GM23338 (cell line): ENCODE data around the gene RGN. TPM values are rescaled to one million over a fixed set of nuclear protein-coding genes. Genes with fewer than 3 reads are reported as not detected.
"Not testable (repeated sequence)": the region's sequence is repeated elsewhere in the genome, so short reads cannot be mapped to it uniquely, and the experiment has no call there.

Source experiments
- ATAC-seq: fragments of 200-7000 bp; cut with Tn5 transposase; 3 replicates; pipeline ENCODE4 v1.9.1; 2020
- DNase-seq: peaks from one replicate; pipeline ENCODE4 v3.0.0-alpha.2; 2015; ENCODE audit warnings: low spot score
- H2AFZ ChIP-seq: fragments of 200-600 bp; sonication (generic); 2 replicates; pipeline ENCODE4 v1.8.0; 2016; ENCODE audit warnings: antibody characterized with exemption, mild to moderate bottlenecking, moderate library complexity
- H3F3A ChIP-seq: fragments of 200-600 bp; sonication (generic); replicated peaks from 2 replicates; pipeline ENCODE4 v1.8.0; 2017; ENCODE audit warnings: antibody characterized with exemption, mixed run types, low read depth
- H3K27ac ChIP-seq: fragments of 200-600 bp; sonication (generic); 2 replicates; pipeline ENCODE4 v1.6.1; 2016; ENCODE audit warnings: low read depth
- H3K27me3 ChIP-seq: fragments of 200-600 bp; sonication (generic); 2 replicates; pipeline ENCODE4 v1.8.0; 2016; ENCODE audit warnings: mild to moderate bottlenecking, mixed run types, moderate library complexity; ENCODE audit not compliant: insufficient read depth
- H3K36me3 ChIP-seq: fragments of 200-600 bp; sonication (generic); 2 replicates; pipeline ENCODE4 v1.8.0; 2016; ENCODE audit warnings: mild to moderate bottlenecking; ENCODE audit not compliant: insufficient read depth
- H3K4me1 ChIP-seq: fragments of 200-600 bp; sonication (generic); 2 replicates; pipeline ENCODE4 v1.8.0; 2016; ENCODE audit warnings: mild to moderate bottlenecking, moderate library complexity; ENCODE audit not compliant: insufficient read depth
- H3K4me2 ChIP-seq: fragments of 200-600 bp; sonication (generic); 2 replicates; pipeline ENCODE4 v1.7.1; 2017; ENCODE audit warnings: mixed run types
- H3K4me3 ChIP-seq: fragments of 200-600 bp; sonication (generic); 2 replicates; pipeline ENCODE4 v1.6.1; 2016; ENCODE audit warnings: mixed run types
- H3K79me2 ChIP-seq: fragments of 200-600 bp; sonication (generic); replicated peaks from 2 replicates; pipeline ENCODE4 v1.8.0; 2017; ENCODE audit warnings: mild to moderate bottlenecking; ENCODE audit not compliant: insufficient read depth
- H3K9me2 ChIP-seq: fragments of 200-600 bp; sonication (generic); 2 replicates; pipeline ENCODE4 v1.8.0; 2017; ENCODE audit not compliant: insufficient read depth
- H4K20me1 ChIP-seq: fragments of 200-600 bp; sonication (generic); replicated peaks from 2 replicates; pipeline ENCODE4 v1.8.0; 2017; ENCODE audit warnings: mild to moderate bottlenecking; ENCODE audit not compliant: insufficient read depth
- H3K27ac Mint-ChIP-seq: 2 replicates; pipeline ENCODE4 v1.8.0; 2020; ENCODE audit warnings: inconsistent platforms, mild to moderate bottlenecking, moderate library complexity, mixed read lengths
- H3K27me3 Mint-ChIP-seq: 3 replicates; pipeline ENCODE4 v1.8.0; 2022; ENCODE audit warnings: low read depth, mild to moderate bottlenecking, moderate library complexity, mixed read lengths, inconsistent platforms; ENCODE audit not compliant: insufficient read depth, poor library complexity
- H3K36me3 Mint-ChIP-seq: 3 replicates; pipeline ENCODE4 v1.8.0; 2021; ENCODE audit warnings: low read depth, mild to moderate bottlenecking, inconsistent platforms, moderate library complexity, mixed read lengths
- H3K4me1 Mint-ChIP-seq: 3 replicates; pipeline ENCODE4 v1.8.0; 2020; ENCODE audit warnings: mild to moderate bottlenecking, inconsistent platforms, mixed read lengths
- H3K4me3 Mint-ChIP-seq: 3 replicates; pipeline ENCODE4 v1.8.0; 2021; ENCODE audit warnings: moderate library complexity, mild to moderate bottlenecking, inconsistent platforms, mixed read lengths
- H3K9me3 Mint-ChIP-seq: 3 replicates; pipeline ENCODE4 v1.8.0; 2020; ENCODE audit warnings: moderate library complexity, mild to moderate bottlenecking, inconsistent platforms, mixed read lengths
- CREB1 ChIP-seq: fragments of 250-450 bp; sonication (Bioruptor Pico); IDR thresholded peaks from 2 replicates; pipeline ENCODE4 v1.5.0; 2020; ENCODE audit warnings: low read depth, mild to moderate bottlenecking, moderate library complexity
- CTCF ChIP-seq, 2 experiments: fragments of 200-600 bp in 1 of 2; sonication (generic) in 1 of 2; conservative IDR thresholded peaks; 2 replicates each; pipeline versions ENCODE4 v1.5.1 to v1.6.1; 2016 to 2017; ENCODE audit warnings: antibody characterized with exemption in 2 of 2, low read depth in 2 of 2, mild to moderate bottlenecking in 2 of 2, moderate library complexity in 1 of 2
- ETS1 ChIP-seq: IDR thresholded peaks from 2 replicates; pipeline ENCODE4 v1.6.1; 2016; ENCODE audit warnings: antibody characterized with exemption
- EZH2phosphoT487 ChIP-seq: fragments of 200-600 bp; sonication (generic); IDR thresholded peaks from one replicate; pipeline ENCODE4 v1.8.1; 2018; ENCODE audit warnings: antibody characterized with exemption; ENCODE audit not compliant: unreplicated experiment
- NANOG ChIP-seq: IDR thresholded peaks from 2 replicates; pipeline ENCODE4 v1.6.1; 2016; ENCODE audit warnings: antibody characterized with exemption, borderline replicate concordance
- POLR2AphosphoS5 ChIP-seq: IDR thresholded peaks from 2 replicates; pipeline ENCODE4 v1.6.1; 2016; ENCODE audit warnings: antibody characterized with exemption, low read depth
- REST ChIP-seq: IDR thresholded peaks from one replicate; pipeline ENCODE4 v1.6.1; 2018; ENCODE audit warnings: antibody characterized with exemption; ENCODE audit not compliant: unreplicated experiment
- STAT1 ChIP-seq: IDR thresholded peaks from one replicate; pipeline ENCODE4 v1.6.1; 2016; ENCODE audit warnings: antibody characterized with exemption; ENCODE audit not compliant: unreplicated experiment
- ZNF331 ChIP-seq: fragments of 250-450 bp; sonication (Bioruptor Pico); IDR thresholded peaks from 2 replicates; pipeline ENCODE4 v1.5.0; 2020; ENCODE audit warnings: low read depth, mild to moderate bottlenecking, moderate library complexity
- polyA plus RNA-seq: library from polyadenylated mRNA; unstranded; fragments of >200 nt; fragmentation: Nextera tagmentation; extraction: Ambion mirVana; gene quantifications from 2 replicates; pipeline ENCODE4 v1.2.1, GENCODE V29; 2016
- total RNA-seq: library from RNA; depleted of rRNA; stranded (reverse); fragments of >200 nt; shearing (Covaris generic); gene quantifications from 2 replicates; pipeline ENCODE4 v1.2.3, GENCODE V29; 2014
- TF ChIP-seq, protein P1 (sequence below): fragments of 250-450 bp; sonication (Bioruptor Pico); IDR thresholded peaks from 2 replicates; pipeline ENCODE4 v1.5.0; 2020; ENCODE audit warnings: mild to moderate bottlenecking, moderate library complexity

Gene RGN
- total and polyA plus RNA-seq, 2 experiments from 2014 or later, result 5.5 to 6.7 TPM

- not testable (repeated sequence) for H3K4me2 ChIP-seq, H2AFZ ChIP-seq, H3K36me3 ChIP-seq, H3F3A ChIP-seq, H3K4me3 ChIP-seq, ATAC-seq, H4K20me1 ChIP-seq, H3K9me3 Mint-ChIP-seq, H3K36me3 Mint-ChIP-seq, H3K27me3 ChIP-seq, H3K4me3 Mint-ChIP-seq, H3K27me3 Mint-ChIP-seq, H3K27ac ChIP-seq, DNase-seq, H3K4me1 ChIP-seq, H3K9me2 ChIP-seq, H3K27ac Mint-ChIP-seq, H3K4me1 Mint-ChIP-seq, H3K79me2 ChIP-seq
Observed at GRCh38 chrX:47135650-47136049, 57.4 kb downstream of the RGN start.

DNA sequence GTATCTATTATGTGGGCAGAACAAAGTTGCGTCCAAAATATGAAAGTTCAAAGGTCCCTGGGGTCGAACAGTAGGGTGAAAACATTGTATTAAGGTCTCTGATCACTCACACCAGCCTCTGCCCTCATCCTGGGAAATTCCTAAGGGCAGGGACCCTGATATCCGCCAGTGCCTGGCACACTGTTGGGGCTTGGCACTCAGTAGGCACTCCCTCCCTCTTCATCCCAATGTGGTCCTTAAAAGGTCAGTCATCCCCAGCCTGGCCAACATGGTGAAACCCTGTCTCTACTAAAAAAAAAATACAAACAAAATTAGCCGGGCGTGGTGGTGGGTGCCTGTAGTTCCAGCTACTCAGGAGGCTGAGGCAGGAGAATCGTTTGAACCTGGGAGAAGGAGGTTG, 59.9 kb downstream of the RGN start:
- H3K4me1 Mint-ChIP-seq, result no peaks in the 10 kb centered on the region; the same call in 2 of the 3 replicates
- H3K27me3 ChIP-seq, result no peaks in the 10 kb centered on the region
- no peak overlapping the region for H3K27ac Mint-ChIP-seq
- ATAC-seq (no peak), DNase-seq (no peak)
- no peaks in the 10 kb centered on the region for H4K20me1 ChIP-seq
- H2AFZ ChIP-seq, result no peak overlapping the region
- no peaks in the 10 kb centered on the region for H3K9me2 ChIP-seq
- H3K4me2 ChIP-seq, result no peak overlapping the region
- H3K79me2 ChIP-seq, result peaks cover 3% of the 10 kb centered on the region
- H3K4me3 Mint-ChIP-seq, result no peak overlapping the region
- TF ChIP-seq EZH2phosphoT487 (no peak), ETS1 (no peak), CTCF (conservative IDR thresholded peaks at IDR 0.05; ENCODE audit: low read depth in 2 of 2) (no peak), STAT1 (no peak), CREB1 (CRISPR knock-in tag) (no peak), ZNF331 (CRISPR knock-in tag) (no peak), POLR2AphosphoS5 (no peak), NANOG (no peak), REST (no peak)
- TF ChIP-seq, protein P1, sequence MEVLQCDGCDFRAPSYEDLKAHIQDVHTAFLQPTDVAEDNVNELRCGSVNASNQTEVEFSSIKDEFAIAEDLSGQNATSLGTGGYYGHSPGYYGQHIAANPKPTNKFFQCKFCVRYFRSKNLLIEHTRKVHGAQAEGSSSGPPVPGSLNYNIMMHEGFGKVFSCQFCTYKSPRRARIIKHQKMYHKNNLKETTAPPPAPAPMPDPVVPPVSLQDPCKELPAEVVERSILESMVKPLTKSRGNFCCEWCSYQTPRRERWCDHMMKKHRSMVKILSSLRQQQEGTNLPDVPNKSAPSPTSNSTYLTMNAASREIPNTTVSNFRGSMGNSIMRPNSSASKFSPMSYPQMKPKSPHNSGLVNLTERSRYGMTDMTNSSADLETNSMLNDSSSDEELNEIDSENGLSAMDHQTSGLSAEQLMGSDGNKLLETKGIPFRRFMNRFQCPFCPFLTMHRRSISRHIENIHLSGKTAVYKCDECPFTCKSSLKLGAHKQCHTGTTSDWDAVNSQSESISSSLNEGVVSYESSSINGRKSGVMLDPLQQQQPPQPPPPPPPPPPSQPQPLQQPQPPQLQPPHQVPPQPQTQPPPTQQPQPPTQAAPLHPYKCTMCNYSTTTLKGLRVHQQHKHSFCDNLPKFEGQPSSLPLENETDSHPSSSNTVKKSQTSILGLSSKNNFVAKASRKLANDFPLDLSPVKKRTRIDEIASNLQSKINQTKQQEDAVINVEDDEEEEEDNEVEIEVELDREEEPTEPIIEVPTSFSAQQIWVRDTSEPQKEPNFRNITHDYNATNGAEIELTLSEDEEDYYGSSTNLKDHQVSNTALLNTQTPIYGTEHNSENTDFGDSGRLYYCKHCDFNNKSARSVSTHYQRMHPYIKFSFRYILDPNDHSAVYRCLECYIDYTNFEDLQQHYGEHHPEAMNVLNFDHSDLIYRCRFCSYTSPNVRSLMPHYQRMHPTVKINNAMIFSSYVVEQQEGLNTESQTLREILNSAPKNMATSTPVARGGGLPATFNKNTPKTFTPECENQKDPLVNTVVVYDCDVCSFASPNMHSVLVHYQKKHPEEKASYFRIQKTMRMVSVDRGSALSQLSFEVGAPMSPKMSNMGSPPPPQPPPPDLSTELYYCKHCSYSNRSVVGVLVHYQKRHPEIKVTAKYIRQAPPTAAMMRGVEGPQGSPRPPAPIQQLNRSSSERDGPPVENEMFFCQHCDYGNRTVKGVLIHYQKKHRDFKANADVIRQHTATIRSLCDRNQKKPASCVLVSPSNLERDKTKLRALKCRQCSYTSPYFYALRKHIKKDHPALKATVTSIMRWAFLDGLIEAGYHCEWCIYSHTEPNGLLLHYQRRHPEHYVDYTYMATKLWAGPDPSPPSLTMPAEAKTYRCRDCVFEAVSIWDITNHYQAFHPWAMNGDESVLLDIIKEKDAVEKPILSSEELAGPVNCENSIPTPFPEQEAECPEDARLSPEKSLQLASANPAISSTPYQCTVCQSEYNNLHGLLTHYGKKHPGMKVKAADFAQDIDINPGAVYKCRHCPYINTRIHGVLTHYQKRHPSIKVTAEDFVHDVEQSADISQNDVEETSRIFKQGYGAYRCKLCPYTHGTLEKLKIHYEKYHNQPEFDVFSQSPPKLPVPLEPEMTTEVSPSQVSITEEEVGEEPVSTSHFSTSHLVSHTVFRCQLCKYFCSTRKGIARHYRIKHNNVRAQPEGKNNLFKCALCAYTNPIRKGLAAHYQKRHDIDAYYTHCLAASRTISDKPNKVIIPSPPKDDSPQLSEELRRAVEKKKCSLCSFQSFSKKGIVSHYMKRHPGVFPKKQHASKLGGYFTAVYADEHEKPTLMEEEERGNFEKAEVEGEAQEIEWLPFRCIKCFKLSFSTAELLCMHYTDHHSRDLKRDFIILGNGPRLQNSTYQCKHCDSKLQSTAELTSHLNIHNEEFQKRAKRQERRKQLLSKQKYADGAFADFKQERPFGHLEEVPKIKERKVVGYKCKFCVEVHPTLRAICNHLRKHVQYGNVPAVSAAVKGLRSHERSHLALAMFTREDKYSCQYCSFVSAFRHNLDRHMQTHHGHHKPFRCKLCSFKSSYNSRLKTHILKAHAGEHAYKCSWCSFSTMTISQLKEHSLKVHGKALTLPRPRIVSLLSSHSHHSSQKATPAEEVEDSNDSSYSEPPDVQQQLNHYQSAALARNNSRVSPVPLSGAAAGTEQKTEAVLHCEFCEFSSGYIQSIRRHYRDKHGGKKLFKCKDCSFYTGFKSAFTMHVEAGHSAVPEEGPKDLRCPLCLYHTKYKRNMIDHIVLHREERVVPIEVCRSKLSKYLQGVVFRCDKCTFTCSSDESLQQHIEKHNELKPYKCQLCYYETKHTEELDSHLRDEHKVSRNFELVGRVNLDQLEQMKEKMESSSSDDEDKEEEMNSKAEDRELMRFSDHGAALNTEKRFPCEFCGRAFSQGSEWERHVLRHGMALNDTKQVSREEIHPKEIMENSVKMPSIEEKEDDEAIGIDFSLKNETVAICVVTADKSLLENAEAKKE (CRISPR knock-in tag), result no peak
- no peaks in the 10 kb centered on the region for H3K9me3 Mint-ChIP-seq
- H3K27me3 Mint-ChIP-seq, result peaks cover 4% of the 10 kb centered on the region
- H3K27ac ChIP-seq, result no peak overlapping the region
- H3K4me3 ChIP-seq, result no peak overlapping the region
- no peaks in the 10 kb centered on the region for H3K36me3 ChIP-seq
- H3K4me1 ChIP-seq, result peaks cover 1% of the 10 kb centered on the region; the same call in 1 of the 2 replicates
- no peaks in the 10 kb centered on the region for H3F3A ChIP-seq
- H3K36me3 Mint-ChIP-seq, result peaks cover 25% of the 10 kb centered on the region
